Measurements from ENCODE around the gene C1S.

DNA sequence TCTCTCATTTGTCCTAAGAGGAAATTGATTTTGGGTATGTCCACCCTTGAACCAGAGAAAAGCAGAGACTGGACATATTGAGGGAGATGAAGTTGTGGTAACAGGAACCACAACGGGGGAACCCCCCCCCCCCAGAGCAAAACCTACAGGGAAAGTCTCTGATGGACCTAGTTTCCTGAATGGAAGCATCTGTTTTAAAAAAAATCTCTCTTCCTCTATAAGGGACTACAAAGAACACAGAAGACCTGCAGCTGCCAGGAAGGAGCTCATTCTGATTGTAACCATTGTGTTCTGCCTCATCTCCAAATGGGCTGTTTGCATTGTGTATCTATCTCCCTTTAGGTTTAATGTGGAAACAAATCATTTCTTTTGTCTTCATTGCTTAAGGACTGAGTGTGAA is 13.4 kb downstream of the C1S start:
- TF ChIP-seq, protein P1, sequence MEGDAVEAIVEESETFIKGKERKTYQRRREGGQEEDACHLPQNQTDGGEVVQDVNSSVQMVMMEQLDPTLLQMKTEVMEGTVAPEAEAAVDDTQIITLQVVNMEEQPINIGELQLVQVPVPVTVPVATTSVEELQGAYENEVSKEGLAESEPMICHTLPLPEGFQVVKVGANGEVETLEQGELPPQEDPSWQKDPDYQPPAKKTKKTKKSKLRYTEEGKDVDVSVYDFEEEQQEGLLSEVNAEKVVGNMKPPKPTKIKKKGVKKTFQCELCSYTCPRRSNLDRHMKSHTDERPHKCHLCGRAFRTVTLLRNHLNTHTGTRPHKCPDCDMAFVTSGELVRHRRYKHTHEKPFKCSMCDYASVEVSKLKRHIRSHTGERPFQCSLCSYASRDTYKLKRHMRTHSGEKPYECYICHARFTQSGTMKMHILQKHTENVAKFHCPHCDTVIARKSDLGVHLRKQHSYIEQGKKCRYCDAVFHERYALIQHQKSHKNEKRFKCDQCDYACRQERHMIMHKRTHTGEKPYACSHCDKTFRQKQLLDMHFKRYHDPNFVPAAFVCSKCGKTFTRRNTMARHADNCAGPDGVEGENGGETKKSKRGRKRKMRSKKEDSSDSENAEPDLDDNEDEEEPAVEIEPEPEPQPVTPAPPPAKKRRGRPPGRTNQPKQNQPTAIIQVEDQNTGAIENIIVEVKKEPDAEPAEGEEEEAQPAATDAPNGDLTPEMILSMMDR (IDR thresholded peaks at IDR 0.05 in 4 of 5, conservative IDR thresholded peaks at IDR 0.05 in 1 of 5): no peak
- TF ChIP-seq POLR2A (IDR thresholded peaks at IDR 0.05): no peak

All from gastrocnemius medialis (tissue), 4 donors.